HG03103 (cell line): ENCODE data around the gene STK11IP.

ENCODE experiments used
- ATAC-seq: cut with Tn5 transposase; IDR thresholded peaks from one replicate; pipeline ENCODE4 v1.9.1; 2021; ENCODE audit warnings: low read depth; ENCODE audit not compliant: unreplicated experiment

STK11IP gene

GRCh38 chr2:219631904-219632759 lies 34.5 kb downstream of the STK11IP start:
- ATAC-seq: no peak

- ATAC-seq: no peak
Observed at GRCh38 chr2:219632760-219633105, 35.1 kb downstream of the STK11IP start.

- no peak for ATAC-seq
Observed at GRCh38 chr2:219633276-219634065, 35.8 kb downstream of the STK11IP start.

- ATAC-seq: no peak
Observed at GRCh38 chr2:219634171-219634940, 36.7 kb downstream of the STK11IP start.

GRCh38 chr2:219634951-219635751 lies 37.5 kb downstream of the STK11IP start:
- no peak for ATAC-seq

GRCh38 chr2:219636144-219636915 lies 38.7 kb downstream of the STK11IP start:
- ATAC-seq: no peak

- no peak for ATAC-seq
Observed at GRCh38 chr2:219636941-219637841, 39.5 kb downstream of the STK11IP start.

- no peak for ATAC-seq
Observed at GRCh38 chr2:219637842-219638185, 40.2 kb downstream of the STK11IP start.

- ATAC-seq: no peak
Observed at GRCh38 chr2:219638217-219638947, 40.7 kb downstream of the STK11IP start.

- ATAC-seq: no peak
Observed at GRCh38 chr2:219638948-219639755, 41.5 kb downstream of the STK11IP start.

- no peak for ATAC-seq
Observed at GRCh38 chr2:219641390-219642068, 43.9 kb downstream of the STK11IP start.

GRCh38 chr2:219642069-219642454 lies 44.4 kb downstream of the STK11IP start:
- ATAC-seq: no peak

- peak; percentile 98 for ATAC-seq
Observed at GRCh38 chr2:219642465-219643083, 44.9 kb downstream of the STK11IP start.

- no peak for ATAC-seq
Observed at GRCh38 chr2:219643084-219643473, 45.4 kb downstream of the STK11IP start.

GRCh38 chr2:219643788-219644398 lies 46.2 kb downstream of the STK11IP start:
- ATAC-seq: no peak
